K562 (cell line): ENCODE data around the gene UBASH3A. TPM values are rescaled to one million over a fixed set of nuclear protein-coding genes. Genes with fewer than 3 reads are reported as not detected.
A peak's percentile ranks its signal among the peaks of the same experiment; 100 is the strongest.

Experiments
- ATAC-seq: fragments of 200-7000 bp; cut with Tn5 transposase; 3 replicates; pipeline ENCODE4 v1.9.1; 2020; ENCODE audit warnings: moderate library complexity
- BruUV-seq: library from RNA; stranded (reverse); fragments of 400-500 nt; replicated peaks from 2 replicates; lab custom pipeline; 2021; lab: Mats Ljungman, UMichigan
- CTCF ChIA-PET: fragments of 300-600 bp; formaldehyde crosslinking; extraction: SDS; loops from one replicate; lab custom pipeline; 2021; ENCODE audit warnings: low intra/inter-chr PET ratio; lab: Yijun Ruan, JAX
- POLR2A ChIA-PET: fragments of 300-600, 350-650 bp; sonication (Branson Sonifier 250); formaldehyde crosslinking; extraction: SDS; loops from one replicate; lab custom pipeline; 2021; ENCODE audit warnings: antibody characterized with exemption, inconsistent platforms; lab: Yijun Ruan, JAX
- DNase-seq, 4 experiments: peaks; one replicate each; pipeline versions ENCODE4 v3.0.0 to v3.0.0-alpha.2; 2011 to 2018; ENCODE audit warnings: low spot score in 3 of 4, mixed read lengths in 3 of 4; ENCODE audit errors: extremely low read depth in 1 of 4
- FAIRE-seq: peaks from 2 replicates; lab custom pipeline; 2011; peaks lifted over from hg19 to GRCh38; lab: Jason Lieb, UNC
- H2AFZ ChIP-seq: 2 replicates; pipeline ENCODE4 v1.6.0; 2011; ENCODE audit warnings: low read depth, low read length, control low read depth, inconsistent platforms
- H3K27ac ChIP-seq: fragments of 200-600 bp; 3 replicates; pipeline ENCODE4 v1.8.0; 2011; ENCODE audit warnings: low read depth, mild to moderate bottlenecking, control low read depth, inconsistent platforms, low read length, moderate library complexity, mixed read lengths; ENCODE audit errors: extremely low read depth
- H3K27me3 ChIP-seq, 2 experiments: fragments of 300-600 bp in 1 of 2; 2 replicates in 1 of 2; 3 replicates in 1 of 2; pipeline versions ENCODE4 v1.6.0 to v1.8.0; 2011; ENCODE audit warnings: inconsistent platforms in 2 of 2, low read length in 2 of 2, mild to moderate bottlenecking in 1 of 2, mixed read lengths in 1 of 2, moderate library complexity in 1 of 2; ENCODE audit not compliant: control insufficient read depth in 2 of 2, insufficient read depth in 2 of 2
- H3K36me3 ChIP-seq: fragments of 300-600 bp; 3 replicates; pipeline ENCODE4 v1.8.0; 2011; ENCODE audit warnings: mild to moderate bottlenecking, low read length, inconsistent platforms; ENCODE audit not compliant: control insufficient read depth, insufficient read depth
- H3K4me1 ChIP-seq, 2 experiments: fragments of 200-600 bp in 1 of 2; replicated peaks in 1 of 2; 2 replicates in 1 of 2; 3 replicates in 1 of 2; pipeline versions ENCODE4 v1.5.1 to v1.8.0; 2011; ENCODE audit warnings: inconsistent platforms in 2 of 2, low read length in 2 of 2, mild to moderate bottlenecking in 1 of 2, mixed read lengths in 1 of 2, moderate library complexity in 1 of 2; ENCODE audit not compliant: control insufficient read depth in 2 of 2, insufficient read depth in 2 of 2
- H3K4me2 ChIP-seq: 2 replicates; pipeline ENCODE4 v1.6.1; 2011; ENCODE audit warnings: low read length, control low read depth, inconsistent platforms, mixed read lengths; ENCODE audit not compliant: insufficient read depth
- H3K4me3 ChIP-seq: fragments of 200-600 bp; sonication (generic), shearing (Covaris generic); 2 replicates; pipeline ENCODE4 v1.5.1; 2016; ENCODE audit warnings: control low read depth, inconsistent platforms
- H3K79me2 ChIP-seq: fragments of 200-600 bp; 3 replicates; pipeline ENCODE4 v1.8.0; 2011; ENCODE audit warnings: low read length, inconsistent platforms; ENCODE audit not compliant: control insufficient read depth, insufficient read depth
- H3K9ac ChIP-seq, 2 experiments: 2 replicates each; pipeline versions ENCODE4 v1.6.0 to v1.6.1; 2011; ENCODE audit warnings: low read depth in 2 of 2, low read length in 2 of 2, control low read depth in 1 of 2, inconsistent platforms in 1 of 2, mild to moderate bottlenecking in 1 of 2, mixed read lengths in 1 of 2; ENCODE audit not compliant: insufficient read depth in 1 of 2
- H3K9me1 ChIP-seq: one replicate; pipeline ENCODE4 v1.6.0; 2011; ENCODE audit warnings: inconsistent platforms, mild to moderate bottlenecking, low read length, moderate library complexity; ENCODE audit not compliant: control insufficient read depth, insufficient read depth
- H3K9me3 ChIP-seq: replicated peaks from 2 replicates; pipeline ENCODE4 v1.5.1; 2011; ENCODE audit warnings: low read depth, low read length, inconsistent platforms; ENCODE audit not compliant: control insufficient read depth, insufficient read depth
- H4K20me1 ChIP-seq: replicated peaks from 2 replicates; pipeline ENCODE4 v1.6.1; 2011; ENCODE audit warnings: low read length, inconsistent platforms, mixed read lengths; ENCODE audit not compliant: control insufficient read depth, insufficient read depth
- CBFA2T2 ChIP-seq: fragments of 450-650 bp; conservative IDR thresholded peaks from 2 replicates; pipeline ENCODE4 v1.6.1; 2017; ENCODE audit warnings: mild to moderate bottlenecking
- WGBS: fragments of 100-300 bp; shearing (Covaris generic); methylation state at CpG from one replicate; pipeline ENCODE4 v1.1.6; 2016; ENCODE audit warnings: low coverage, mixed read lengths; ENCODE audit not compliant: insufficient coverage; ENCODE audit errors: missing lambda C conversion rate; 5-methylcytosine and 5-hydroxymethylcytosine counted together
- in situ Hi-C: fragments of 300-500 bp; cut with MboI; formaldehyde crosslinking; loops from 4 replicates; pipeline ENCODE4 v1.15.0; 2018; ENCODE audit warnings: inconsistent platforms, mixed read lengths
- intact Hi-C: fragments of 100-400 bp; cut with micrococcal nuclease; formaldehyde crosslinking; loops from 2 replicates; pipeline ENCODE4 v1.14.2; 2022
- polyA plus RNA-seq, 8 experiments: library from polyadenylated mRNA; depleted of rRNA in 4 of 8; stranded (reverse) in 5 of 8; unstranded in 3 of 8; fragments of >200 nt; fragmentation: Nextera tagmentation in 2 of 8; fragmentation: Illumina TruSeq in 1 of 8; extraction: Ambion mirVana in 2 of 8; extraction: Trizol in 1 of 8; gene quantifications; 2 replicates each; pipeline versions ENCODE4 v1.2.1 to v1.2.3, GENCODE V29; 2011 to 2014; ENCODE audit warnings: inconsistent platforms in 1 of 8, missing spikeins in 1 of 8
- total RNA-seq, 7 experiments: library from RNA; depleted of rRNA in 6 of 7; stranded (reverse); fragments of >200 nt in 6 of 7; fragmentation: Illumina TruSeq in 2 of 7; extraction: Trizol in 2 of 7; gene quantifications; 2 replicates each; pipeline versions ENCODE4 v1.2.1 to v1.2.3, GENCODE V29; 2011 to 2021; ENCODE audit warnings: low replicate concordance in 1 of 7
- TF ChIP-seq, protein P1 (sequence below), 2 experiments: fragments of 450-650 bp; conservative IDR thresholded peaks; 2 replicates each; pipeline ENCODE4 v1.6.1; 2017; ENCODE audit warnings: mild to moderate bottlenecking in 2 of 2, moderate library complexity in 2 of 2

UBASH3A gene
- total and polyA plus RNA-seq, 9 of the 15 experiments (the other 6 are each of a cell fraction or from before 2014, with no cell fraction given): 0.23 to 1.8 (median 1.1) TPM

DNA sequence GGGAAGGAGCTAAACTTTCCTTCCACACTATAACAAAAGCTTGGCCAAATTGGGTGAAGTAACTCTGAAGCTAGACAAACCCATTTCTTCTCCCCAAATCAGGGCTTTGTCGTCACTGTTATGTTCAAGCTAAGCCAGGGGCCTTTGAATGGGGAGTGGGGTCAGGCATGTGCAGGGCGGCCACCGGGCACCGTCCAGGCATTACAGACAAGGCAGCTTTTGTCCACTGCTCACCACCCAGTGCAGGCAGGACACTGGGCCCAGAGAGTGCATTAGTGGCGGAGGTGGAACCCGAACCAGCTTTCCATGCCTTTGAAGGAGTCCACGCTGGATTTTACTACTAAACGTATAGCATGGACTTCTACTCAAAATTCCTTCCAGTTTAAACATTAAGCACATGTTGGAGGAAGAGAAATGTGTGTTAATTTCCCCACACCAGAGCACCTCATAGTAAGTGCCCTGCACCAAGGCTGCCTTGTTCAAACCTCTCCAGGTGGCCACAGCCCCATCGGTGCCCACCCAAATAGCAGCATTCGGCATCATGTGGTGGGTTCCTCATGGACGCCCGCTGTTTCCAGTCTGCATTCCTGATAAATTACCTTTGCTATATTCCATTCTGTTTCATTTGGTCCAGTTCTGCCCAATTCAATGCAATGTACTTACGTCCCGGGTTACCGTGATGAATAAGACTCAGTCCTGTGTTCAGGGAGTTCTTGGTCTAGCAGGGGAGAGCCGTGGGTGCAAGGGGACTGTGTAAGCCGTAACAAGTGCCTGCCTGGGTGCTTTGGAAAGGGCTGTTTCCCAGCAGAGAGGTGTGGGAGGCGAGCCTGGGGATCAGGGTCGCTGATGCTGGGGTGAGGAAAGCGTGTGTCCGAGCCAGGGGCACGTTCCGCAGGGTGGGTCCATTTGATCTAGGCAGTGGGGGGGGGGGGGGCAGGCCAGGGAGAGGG, 1.6 kb downstream of the UBASH3A start:
- ATAC-seq: no peak
- Histone ChIP-seq H3K9ac (peak overlapping the region; percentile 29 to 50; a peak in 2 of 4 replicates), H3K9me3 (no peaks in the 10 kb centered on the region), H3K4me3 (no peak overlapping the region), H3K4me1 (peaks cover 35 to 36% of the 10 kb centered on the region in 2 experiments), H4K20me1 (no peaks in the 10 kb centered on the region; the same call in 1 of the 2 replicates), H3K27ac (no peak overlapping the region; the same call in 2 of the 3 replicates), H3K27me3 (no peaks in the 10 kb centered on the region), H3K9me1 (no peaks in the 10 kb centered on the region), H3K4me2 (no peak overlapping the region), H3K79me2 (no peaks in the 10 kb centered on the region), H2AFZ (no peak overlapping the region), H3K36me3 (no peaks in the 10 kb centered on the region)
- CTCF ChIA-PET: no interaction called here
- no peak for FAIRE-seq
- intact Hi-C loops: no loop called here
- POLR2A ChIA-PET: interaction anchor here (1.2 to 2.4 kb wide), 2 partner anchors 12 to 51 kb away, joined by 3 to 13 read pairs; no protein-coding TSS in a partner anchor
- no TSS peak for BruUV-seq
- 90% methylated on average over 23 of the region's 23 CpGs for WGBS
- TF ChIP-seq, protein P1, sequence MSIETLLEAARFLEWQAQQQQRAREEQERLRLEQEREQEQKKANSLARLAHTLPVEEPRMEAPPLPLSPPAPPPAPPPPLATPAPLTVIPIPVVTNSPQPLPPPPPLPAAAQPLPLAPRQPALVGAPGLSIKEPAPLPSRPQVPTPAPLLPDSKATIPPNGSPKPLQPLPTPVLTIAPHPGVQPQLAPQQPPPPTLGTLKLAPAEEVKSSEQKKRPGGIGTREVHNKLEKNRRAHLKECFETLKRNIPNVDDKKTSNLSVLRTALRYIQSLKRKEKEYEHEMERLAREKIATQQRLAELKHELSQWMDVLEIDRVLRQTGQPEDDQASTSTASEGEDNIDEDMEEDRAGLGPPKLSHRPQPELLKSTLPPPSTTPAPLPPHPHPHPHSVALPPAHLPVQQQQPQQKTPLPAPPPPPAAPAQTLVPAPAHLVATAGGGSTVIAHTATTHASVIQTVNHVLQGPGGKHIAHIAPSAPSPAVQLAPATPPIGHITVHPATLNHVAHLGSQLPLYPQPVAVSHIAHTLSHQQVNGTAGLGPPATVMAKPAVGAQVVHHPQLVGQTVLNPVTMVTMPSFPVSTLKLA (conservative IDR thresholded peaks at IDR 0.05): 0 out of 4 replicates have a peak, but pooled peaks of 1 of the 2 experiments have one; percentile 4
- no peak for TF ChIP-seq CBFA2T2
- in situ Hi-C loops: no loop called here
- no peak for DNase-seq
